ENCODE measurements around the gene KRT74. TPM values are rescaled to one million over a fixed set of nuclear protein-coding genes. Genes with fewer than 3 reads are reported as not detected.

Gene KRT74
- total and polyA plus RNA-seq, 2 of the 13 experiments (the other 11 are each of a cell fraction or from before 2014, with no cell fraction given): not detected

DNA sequence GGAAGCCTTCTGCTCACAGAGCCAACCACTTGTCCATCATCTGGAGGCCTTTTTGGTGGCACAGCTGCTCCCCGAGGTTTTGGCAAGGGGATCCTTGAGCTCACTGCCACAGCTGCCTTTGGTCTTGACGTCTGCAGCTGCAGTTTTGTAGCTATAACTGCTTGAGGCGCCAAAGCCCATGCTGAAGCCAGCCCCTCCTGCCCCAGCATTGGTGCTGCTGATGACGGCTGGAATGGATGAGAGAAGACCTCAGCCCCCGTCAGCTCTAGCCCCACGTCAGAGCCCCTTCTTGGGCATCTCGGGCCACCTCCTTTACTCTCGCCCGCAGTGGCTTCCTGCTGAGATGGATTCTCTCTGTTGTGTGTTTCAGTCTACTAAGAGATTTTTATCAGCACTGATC is 12.3 kb upstream of the KRT74 start:
- DNase-seq (ENCODE audit: low spot score) (no peak), FAIRE-seq (no peak), ATAC-seq (no peak)
- BruUV-seq (replicated peaks): no TSS peak
- ChIA-PET POLR2A (no interaction called here), CTCF (ENCODE audit: low intra/inter-chr PET ratio, low total read pairs) (no interaction called here)
- no peaks in the 10 kb centered on the region for H3K9me3 ChIP-seq (ENCODE audit: low read length)
- H3K27me3 ChIP-seq (ENCODE audit: control insufficient read depth in 1 of 2, insufficient read depth in 2 of 2, low read length in 2 of 2): peaks cover 5 to 26% of the 10 kb centered on the region in 2 experiments; a peak in 3 of 5 replicates
- H3K36me3 ChIP-seq (replicated peaks in 1 of 2; ENCODE audit: control insufficient read depth in 1 of 2, insufficient read depth in 2 of 2, low read length in 2 of 2): no peaks in the 10 kb centered on the region
- no peaks in the 10 kb centered on the region for H4K20me1 ChIP-seq (ENCODE audit: insufficient read depth, low read length)
- in situ Hi-C loops (cut with HindIII; ENCODE audit: extremely low pct_ligation_motif_present, low pct_unique_long_range_greater_than_20kb): loop anchor here (10.0 kb wide), 1 partner anchor 399 kb away; no protein-coding TSS in a partner anchor
- no peaks in the 10 kb centered on the region for H3K79me2 ChIP-seq (ENCODE audit: insufficient read depth, low read length)
- H3K4me1 ChIP-seq (ENCODE audit: insufficient read depth, low read length): no peaks in the 10 kb centered on the region
- 0% methylated on average over 1 of the region's 9 CpGs for WGBS (ENCODE audit: low lambda C conversion rate)
- no peak overlapping the region for H3K4me3 ChIP-seq (replicated peaks in 1 of 3; ENCODE audit: insufficient read depth in 1 of 3, low read depth in 2 of 3, low read length in 3 of 3)
- intact Hi-C loops (cut with micrococcal nuclease; ENCODE audit: unreplicated experiment): no loop called here
- no peak overlapping the region for H3K27ac ChIP-seq (ENCODE audit: extremely low read length, insufficient read depth, low read length)
- H2AFZ ChIP-seq (ENCODE audit: low read length): no peak overlapping the region
- no peak overlapping the region for H3K4me2 ChIP-seq (ENCODE audit: low read depth, low read length)
- no peak overlapping the region for H3K9ac ChIP-seq (ENCODE audit: insufficient read depth, low read depth, low read length)
- TF ChIP-seq ZNF496 (CRISPR knock-in tag; IDR thresholded peaks at IDR 0.05; ENCODE audit: insufficient replicate concordance) (no peak), ZNF549 (CRISPR knock-in tag; IDR thresholded peaks at IDR 0.05) (no peak), GABPB1 (CRISPR knock-in tag; IDR thresholded peaks at IDR 0.05) (no peak), EP300 (IDR thresholded peaks at IDR 0.05; ENCODE audit: low read depth in 2 of 2, low read length in 2 of 2) (no peak), EP300 (CRISPR knock-in tag; IDR thresholded peaks at IDR 0.05; ENCODE audit: borderline replicate concordance) (no peak), ARID2 (CRISPR knock-in tag; IDR thresholded peaks at IDR 0.05; ENCODE audit: borderline replicate concordance) (no peak), TCF7 (IDR thresholded peaks at IDR 0.05; ENCODE audit: low read depth) (no peak), ZNF383 (CRISPR knock-in tag; IDR thresholded peaks at IDR 0.05; ENCODE audit: borderline replicate concordance) (no peak), KIAA2018 (CRISPR knock-in tag; IDR thresholded peaks at IDR 0.05; ENCODE audit: borderline replicate concordance) (no peak), ZNF205 (CRISPR knock-in tag; IDR thresholded peaks at IDR 0.05) (no peak), ZNF737 (CRISPR knock-in tag; IDR thresholded peaks at IDR 0.05; ENCODE audit: borderline replicate concordance) (no peak)
- TF ChIP-seq, protein P1, sequence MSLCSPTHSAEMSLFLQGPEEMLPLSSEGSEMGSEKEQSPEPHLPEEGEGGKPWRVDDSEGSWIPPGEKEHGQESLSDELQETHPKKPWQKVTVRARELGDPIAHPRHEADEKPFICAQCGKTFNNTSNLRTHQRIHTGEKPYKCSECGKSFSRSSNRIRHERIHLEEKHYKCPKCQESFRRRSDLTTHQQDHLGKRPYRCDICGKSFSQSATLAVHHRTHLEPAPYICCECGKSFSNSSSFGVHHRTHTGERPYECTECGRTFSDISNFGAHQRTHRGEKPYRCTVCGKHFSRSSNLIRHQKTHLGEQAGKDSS (CRISPR knock-in tag; IDR thresholded peaks at IDR 0.05; ENCODE audit: borderline replicate concordance, low read depth): no peak
- TF ChIP-seq, protein P2, sequence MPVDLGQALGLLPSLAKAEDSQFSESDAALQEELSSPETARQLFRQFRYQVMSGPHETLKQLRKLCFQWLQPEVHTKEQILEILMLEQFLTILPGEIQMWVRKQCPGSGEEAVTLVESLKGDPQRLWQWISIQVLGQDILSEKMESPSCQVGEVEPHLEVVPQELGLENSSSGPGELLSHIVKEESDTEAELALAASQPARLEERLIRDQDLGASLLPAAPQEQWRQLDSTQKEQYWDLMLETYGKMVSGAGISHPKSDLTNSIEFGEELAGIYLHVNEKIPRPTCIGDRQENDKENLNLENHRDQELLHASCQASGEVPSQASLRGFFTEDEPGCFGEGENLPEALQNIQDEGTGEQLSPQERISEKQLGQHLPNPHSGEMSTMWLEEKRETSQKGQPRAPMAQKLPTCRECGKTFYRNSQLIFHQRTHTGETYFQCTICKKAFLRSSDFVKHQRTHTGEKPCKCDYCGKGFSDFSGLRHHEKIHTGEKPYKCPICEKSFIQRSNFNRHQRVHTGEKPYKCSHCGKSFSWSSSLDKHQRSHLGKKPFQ (CRISPR knock-in tag; IDR thresholded peaks at IDR 0.05; ENCODE audit: insufficient replicate concordance): no peak

Measured in HepG2 (cell line).